HepG2 (cell line): ENCODE results near the gene LRPPRC. TPM values are rescaled to one million over a fixed set of nuclear protein-coding genes. Genes with fewer than 3 reads are reported as not detected.

ENCODE experiments used
- ATAC-seq: fragments of 200-7000 bp; cut with Tn5 transposase; 3 replicates; pipeline ENCODE4 v1.9.1; 2020; ENCODE audit warnings: mild to moderate bottlenecking, moderate library complexity
- BruUV-seq: library from RNA; stranded (reverse); fragments of 400-500 nt; replicated peaks from 2 replicates; lab custom pipeline; 2021; lab: Mats Ljungman, UMichigan
- CTCF ChIA-PET: fragments of 300-600 bp; formaldehyde crosslinking; extraction: SDS; loops from one replicate; lab custom pipeline; 2021; ENCODE audit warnings: low total read pairs, inconsistent platforms, low intra/inter-chr PET ratio; lab: Yijun Ruan, JAX
- POLR2A ChIA-PET: fragments of 350-600 bp; sonication (Branson Sonifier 250); formaldehyde crosslinking; loops from one replicate; lab custom pipeline; 2020; ENCODE audit warnings: antibody characterized with exemption, inconsistent platforms; lab: Yijun Ruan, JAX
- DNase-seq: peaks from one replicate; pipeline ENCODE4 v3.0.0-alpha.2; 2015; ENCODE audit warnings: low spot score
- FAIRE-seq: peaks from 3 replicates; lab custom pipeline; 2011; peaks lifted over from hg19 to GRCh38; lab: Jason Lieb, UNC
- H2AFZ ChIP-seq: one replicate; pipeline ENCODE4 v1.6.1; 2011; ENCODE audit warnings: low read length, inconsistent platforms
- H3K27ac ChIP-seq: fragments of 300-600 bp; 3 replicates; pipeline ENCODE4 v1.8.0; 2011; ENCODE audit warnings: mixed run types, mild to moderate bottlenecking, mixed read lengths, low read length, inconsistent platforms; ENCODE audit not compliant: insufficient read depth; ENCODE audit errors: extremely low read length
- H3K27me3 ChIP-seq, 2 experiments: fragments of 200-600 bp in 1 of 2; 2 replicates in 1 of 2; 3 replicates in 1 of 2; pipeline versions ENCODE4 v1.6.0 to v1.8.0; 2011; ENCODE audit warnings: low read length in 2 of 2, mild to moderate bottlenecking in 2 of 2, moderate library complexity in 2 of 2, inconsistent platforms in 1 of 2; ENCODE audit not compliant: insufficient read depth in 2 of 2, control insufficient read depth in 1 of 2
- H3K36me3 ChIP-seq, 2 experiments: fragments of 200-600 bp in 1 of 2; replicated peaks in 1 of 2; 2 replicates in 1 of 2; 3 replicates in 1 of 2; pipeline versions ENCODE4 v1.5.1 to v1.8.0; 2011; ENCODE audit warnings: low read length in 2 of 2, inconsistent platforms in 1 of 2; ENCODE audit not compliant: insufficient read depth in 2 of 2, control insufficient read depth in 1 of 2
- H3K4me1 ChIP-seq: 2 replicates; pipeline ENCODE4 v1.5.1; 2012; ENCODE audit warnings: low read length, inconsistent platforms; ENCODE audit not compliant: insufficient read depth
- H3K4me2 ChIP-seq: 2 replicates; pipeline ENCODE4 v1.6.0; 2011; ENCODE audit warnings: low read depth, low read length, inconsistent platforms
- H3K4me3 ChIP-seq, 3 experiments: fragments of 200-600 bp in 1 of 3; sonication (generic), shearing (Covaris generic) in 1 of 3; replicated peaks in 1 of 3; 2 replicates each; pipeline ENCODE4 v1.5.1; 2011 to 2016; ENCODE audit warnings: low read length in 3 of 3, inconsistent platforms in 2 of 3, low read depth in 2 of 3, mild to moderate bottlenecking in 2 of 3, control low read depth in 1 of 3, mixed read lengths in 1 of 3; ENCODE audit not compliant: insufficient read depth in 1 of 3
- H3K79me2 ChIP-seq: one replicate; pipeline ENCODE4 v1.6.1; 2011; ENCODE audit warnings: low read length, inconsistent platforms; ENCODE audit not compliant: insufficient read depth
- H3K9ac ChIP-seq: 2 replicates; pipeline ENCODE4 v1.6.0; 2011; ENCODE audit warnings: mild to moderate bottlenecking, low read depth, low read length, inconsistent platforms; ENCODE audit not compliant: insufficient read depth
- H3K9me3 ChIP-seq: 2 replicates; pipeline ENCODE4 v1.5.1; 2012; ENCODE audit warnings: mild to moderate bottlenecking, low read length
- H4K20me1 ChIP-seq: 2 replicates; pipeline ENCODE4 v1.6.0; 2011; ENCODE audit warnings: inconsistent platforms, mild to moderate bottlenecking, low read length, moderate library complexity; ENCODE audit not compliant: insufficient read depth
- KDM2A ChIP-seq: sonication (generic); formaldehyde crosslinking; IDR thresholded peaks from 2 replicates; pipeline ENCODE4 v1.4.0; 2020; ENCODE audit warnings: low read depth, missing genetic modification reagents, borderline replicate concordance
- RFX5 ChIP-seq: IDR thresholded peaks from 2 replicates; pipeline ENCODE4 v1.6.1; 2011; ENCODE audit warnings: low read depth, low read length, improper control_type of control experiment
- ZBTB38 ChIP-seq: sonication (generic); formaldehyde crosslinking; IDR thresholded peaks from 2 replicates; pipeline ENCODE4 v1.5.1; 2020; ENCODE audit warnings: mild to moderate bottlenecking, missing genetic modification reagents
- WGBS: methylation state at CpG from one replicate; pipeline ENCODE4 v1.1.6; 2017; ENCODE audit warnings: low lambda C conversion rate; 5-methylcytosine and 5-hydroxymethylcytosine counted together
- in situ Hi-C: cut with HindIII; loops from 2 replicates; pipeline ENCODE4 v1.10.0; 2017; ENCODE audit warnings: low pct_unique_long_range_greater_than_20kb; ENCODE audit not compliant: extremely low pct_ligation_motif_present
- intact Hi-C: fragments of 100-400 bp; cut with micrococcal nuclease; formaldehyde crosslinking; loops from one replicate; pipeline ENCODE4 v1.10.0; 2022; ENCODE audit not compliant: unreplicated experiment
- polyA plus RNA-seq, 8 experiments: library from polyadenylated mRNA; depleted of rRNA in 3 of 8; stranded (reverse) in 7 of 8; unstranded in 1 of 8; fragments of >200 nt; fragmentation: Illumina TruSeq in 4 of 8; extraction: Trizol in 4 of 8; gene quantifications; 2 replicates each; pipeline versions ENCODE4 v1.2.1 to v1.2.3, GENCODE V29; 2011 to 2016; ENCODE audit warnings: low read depth in 4 of 8, missing spikeins in 1 of 8, mixed read lengths in 1 of 8; ENCODE audit not compliant: insufficient read depth in 1 of 8
- total RNA-seq, 5 experiments: library from RNA; depleted of rRNA; stranded (reverse); fragments of >200 nt; fragmentation: Illumina TruSeq; extraction: Trizol; gene quantifications; 2 replicates each; pipeline ENCODE4 v1.2.3, GENCODE V29; 2016; ENCODE audit warnings: low read depth in 1 of 5
- TF ChIP-seq, protein P1 (sequence below): fragments of 450-650 bp; IDR thresholded peaks from 2 replicates; pipeline ENCODE4 v1.6.1; 2016

Gene LRPPRC
- total and polyA plus RNA-seq, 2 of the 13 experiments (the other 11 are each of a cell fraction or from before 2014, with no cell fraction given) = 117 to 167 TPM

DNA sequence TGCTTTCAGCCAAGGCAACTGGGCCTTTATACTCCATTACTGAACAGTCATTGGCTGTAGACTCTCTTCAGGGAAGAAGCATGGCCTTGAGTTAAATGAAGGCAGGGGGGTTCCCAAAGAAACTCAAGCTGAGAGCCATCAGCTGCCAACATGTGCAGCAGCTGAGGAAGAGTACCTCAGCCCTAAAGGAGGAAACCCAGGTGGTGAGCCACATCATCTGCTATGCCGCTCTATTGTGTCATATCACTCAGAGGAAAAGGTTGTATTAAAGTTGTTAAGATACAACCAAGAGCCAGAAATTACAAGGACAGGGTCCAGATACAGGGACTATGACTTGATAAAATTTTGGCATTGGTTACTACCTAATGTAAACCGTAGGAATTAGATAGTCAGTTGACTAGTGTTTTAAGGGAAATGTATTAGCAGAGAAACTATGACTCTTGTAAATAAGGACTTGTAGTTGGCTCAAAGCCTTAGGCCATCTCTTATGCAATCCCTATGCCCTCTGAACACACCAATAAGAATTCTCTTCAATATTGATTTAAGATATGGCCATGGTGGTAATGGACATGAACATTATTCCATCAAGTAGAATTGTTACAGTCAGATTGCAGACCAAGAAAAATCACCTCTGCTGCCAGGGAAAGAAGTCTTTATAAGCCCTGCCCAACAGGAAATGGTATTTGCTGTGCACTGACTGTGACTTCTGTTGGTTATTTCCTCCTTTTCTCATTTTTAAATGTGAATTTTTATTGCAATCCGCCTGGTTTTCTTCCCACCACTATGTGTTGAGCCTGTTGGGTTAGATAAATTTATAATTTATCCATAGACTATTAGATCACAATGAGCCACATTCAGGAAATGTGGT lies 9.2 kb upstream of the LRPPRC start (continued):
- TF ChIP-seq, protein P1, sequence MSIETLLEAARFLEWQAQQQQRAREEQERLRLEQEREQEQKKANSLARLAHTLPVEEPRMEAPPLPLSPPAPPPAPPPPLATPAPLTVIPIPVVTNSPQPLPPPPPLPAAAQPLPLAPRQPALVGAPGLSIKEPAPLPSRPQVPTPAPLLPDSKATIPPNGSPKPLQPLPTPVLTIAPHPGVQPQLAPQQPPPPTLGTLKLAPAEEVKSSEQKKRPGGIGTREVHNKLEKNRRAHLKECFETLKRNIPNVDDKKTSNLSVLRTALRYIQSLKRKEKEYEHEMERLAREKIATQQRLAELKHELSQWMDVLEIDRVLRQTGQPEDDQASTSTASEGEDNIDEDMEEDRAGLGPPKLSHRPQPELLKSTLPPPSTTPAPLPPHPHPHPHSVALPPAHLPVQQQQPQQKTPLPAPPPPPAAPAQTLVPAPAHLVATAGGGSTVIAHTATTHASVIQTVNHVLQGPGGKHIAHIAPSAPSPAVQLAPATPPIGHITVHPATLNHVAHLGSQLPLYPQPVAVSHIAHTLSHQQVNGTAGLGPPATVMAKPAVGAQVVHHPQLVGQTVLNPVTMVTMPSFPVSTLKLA = no peak
- TF ChIP-seq RFX5 = no peak

DNA sequence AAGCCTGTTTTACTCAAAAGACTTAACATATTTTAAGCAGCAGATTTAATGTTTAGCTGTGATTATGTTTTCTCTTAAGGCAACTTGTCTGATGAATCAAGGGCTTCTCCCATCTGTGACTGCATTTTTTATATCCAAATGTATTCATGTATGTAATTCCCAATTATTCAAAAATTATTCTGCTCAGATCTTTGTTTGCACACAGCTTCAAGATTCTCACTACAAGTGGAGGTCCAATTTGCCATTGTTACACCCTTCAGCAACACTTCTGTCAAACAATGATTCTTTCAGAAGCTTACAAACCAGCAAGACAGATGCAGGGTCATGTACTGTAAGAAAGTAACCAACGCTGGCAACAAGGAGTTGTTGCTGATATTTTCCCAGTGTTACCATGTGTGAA lies 5.9 kb upstream of the LRPPRC start:
- H3K27me3 ChIP-seq = no peaks in the 10 kb centered on the region
- no peak overlapping the region for H3K9ac ChIP-seq
- peaks cover 6% of the 10 kb centered on the region for H3K4me1 ChIP-seq
- peak; percentile 44 for FAIRE-seq
- ChIA-PET POLR2A (interaction anchor here (1.5 kb wide), 1 partner anchor 16 kb away, joined by 4 read pairs; no protein-coding TSS in a partner anchor), CTCF (no interaction called here)
- no peaks in the 10 kb centered on the region for H3K79me2 ChIP-seq
- H2AFZ ChIP-seq = no peak overlapping the region
- in situ Hi-C loops (no loop called here), intact Hi-C loops (no loop called here)
- 0% methylated on average over 1 of the region's 1 CpG for WGBS
- no peaks in the 10 kb centered on the region for H4K20me1 ChIP-seq
- H3K4me2 ChIP-seq = no peak overlapping the region
- H3K4me3 ChIP-seq = no peak overlapping the region
- no TSS peak for BruUV-seq
- no peaks in the 10 kb centered on the region for H3K9me3 ChIP-seq
- no peaks in the 10 kb centered on the region for H3K36me3 ChIP-seq
- no peak overlapping the region for H3K27ac ChIP-seq
- ATAC-seq = no peak
- DNase-seq = no peak
- TF ChIP-seq ZBTB38 (CRISPR knock-in tag) (no peak), KDM2A (CRISPR knock-in tag) (no peak)
